ENCODE measurements around the gene ISG15.

Gene ISG15

DNA sequence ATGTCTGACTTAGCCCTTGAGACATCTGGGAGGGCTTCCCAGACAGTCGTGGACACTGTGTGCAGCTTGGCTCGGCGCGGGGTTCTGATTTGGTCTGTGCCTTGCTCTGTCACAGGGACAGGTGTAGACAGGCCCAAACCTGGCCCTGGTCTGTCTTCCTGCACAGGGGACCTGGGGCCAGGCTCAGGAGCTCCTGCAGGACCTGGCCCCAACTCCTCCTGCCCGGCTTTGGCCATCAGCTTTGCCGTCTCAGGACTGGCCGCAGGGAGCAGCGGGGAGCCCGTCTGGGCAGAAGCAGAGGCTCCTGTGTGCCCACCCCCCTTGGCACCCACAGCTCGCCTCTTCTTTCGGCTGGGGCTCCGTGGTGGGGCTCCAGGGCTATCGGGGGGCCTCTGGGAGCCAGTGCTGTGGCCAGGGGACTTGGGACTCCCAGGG, 33.1 kb upstream of the ISG15 start:
- TF ChIP-seq CTCF (IDR thresholded peaks at IDR 0.05; ENCODE audit: poor library complexity, severe bottlenecking), result no peak
- Histone ChIP-seq H3K4me3 (ENCODE audit: severe bottlenecking) (no peak overlapping the region), H3K9me3 (ENCODE audit: severe bottlenecking) (no peaks in the 10 kb centered on the region), H3K4me1 (ENCODE audit: insufficient read depth, poor library complexity, severe bottlenecking) (no peaks in the 10 kb centered on the region), H3K27ac (ENCODE audit: poor library complexity, severe bottlenecking) (no peak overlapping the region), H3K27me3 (ENCODE audit: insufficient read depth, poor library complexity, severe bottlenecking) (peaks cover 5% of the 10 kb centered on the region), H3K36me3 (ENCODE audit: low read depth) (no peaks in the 10 kb centered on the region)
- DNase-seq (ENCODE audit: low spot score), result no peak
- peak; percentile 4; the same call in 2 of the 3 replicates for ATAC-seq (ENCODE audit: low read depth)

GRCh38 chr1:980602-981395, 32.5 kb upstream of the ISG15 start:
- ATAC-seq (ENCODE audit: low read depth) (no peak), DNase-seq (ENCODE audit: low spot score) (no peak)
- H3K9me3 ChIP-seq (ENCODE audit: severe bottlenecking), result no peaks in the 10 kb centered on the region
- no peaks in the 10 kb centered on the region for H3K4me1 ChIP-seq (ENCODE audit: insufficient read depth, poor library complexity, severe bottlenecking)
- no peak overlapping the region for H3K4me3 ChIP-seq (ENCODE audit: severe bottlenecking)
- no peak overlapping the region for H3K27ac ChIP-seq (ENCODE audit: poor library complexity, severe bottlenecking)
- TF ChIP-seq CTCF (IDR thresholded peaks at IDR 0.05; ENCODE audit: poor library complexity, severe bottlenecking), result no peak
- H3K27me3 ChIP-seq (ENCODE audit: insufficient read depth, poor library complexity, severe bottlenecking), result peaks cover 5% of the 10 kb centered on the region
- no peaks in the 10 kb centered on the region for H3K36me3 ChIP-seq (ENCODE audit: low read depth)

DNA sequence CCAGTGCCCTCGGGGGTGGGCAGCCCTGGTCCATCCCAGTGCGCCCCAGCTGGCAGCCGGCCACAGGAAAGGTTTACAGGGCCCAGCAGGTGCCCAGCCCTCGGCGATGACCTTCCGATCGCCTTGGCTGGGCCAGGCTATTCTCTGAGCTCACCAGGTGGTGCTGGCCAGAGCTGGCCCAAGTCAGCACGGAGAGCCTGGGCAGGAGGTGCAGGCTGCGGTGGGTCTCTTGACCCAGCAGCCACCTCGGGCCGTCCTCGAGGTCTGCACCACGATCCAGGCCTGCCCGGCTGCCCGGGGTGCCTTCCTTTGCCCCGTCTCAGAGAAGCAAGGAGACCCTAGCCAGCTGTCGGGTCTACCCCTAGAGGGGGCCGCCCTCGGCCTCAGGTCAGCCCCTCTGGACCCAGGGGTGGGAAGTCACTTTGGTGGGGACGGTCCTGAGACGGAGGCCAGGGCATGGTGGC, 31.8 kb upstream of the ISG15 start:
- DNase-seq (ENCODE audit: low spot score) (no peak), ATAC-seq (ENCODE audit: low read depth) (no peak)
- no peaks in the 10 kb centered on the region for H3K9me3 ChIP-seq (ENCODE audit: severe bottlenecking)
- no peak for TF ChIP-seq CTCF (IDR thresholded peaks at IDR 0.05; ENCODE audit: poor library complexity, severe bottlenecking)
- no peaks in the 10 kb centered on the region for H3K36me3 ChIP-seq (ENCODE audit: low read depth)
- no peaks in the 10 kb centered on the region for H3K4me1 ChIP-seq (ENCODE audit: insufficient read depth, poor library complexity, severe bottlenecking)
- no peak overlapping the region for H3K27ac ChIP-seq (ENCODE audit: poor library complexity, severe bottlenecking)
- H3K4me3 ChIP-seq (ENCODE audit: severe bottlenecking), result no peak overlapping the region
- H3K27me3 ChIP-seq (ENCODE audit: insufficient read depth, poor library complexity, severe bottlenecking), result peaks cover 5% of the 10 kb centered on the region

DNA sequence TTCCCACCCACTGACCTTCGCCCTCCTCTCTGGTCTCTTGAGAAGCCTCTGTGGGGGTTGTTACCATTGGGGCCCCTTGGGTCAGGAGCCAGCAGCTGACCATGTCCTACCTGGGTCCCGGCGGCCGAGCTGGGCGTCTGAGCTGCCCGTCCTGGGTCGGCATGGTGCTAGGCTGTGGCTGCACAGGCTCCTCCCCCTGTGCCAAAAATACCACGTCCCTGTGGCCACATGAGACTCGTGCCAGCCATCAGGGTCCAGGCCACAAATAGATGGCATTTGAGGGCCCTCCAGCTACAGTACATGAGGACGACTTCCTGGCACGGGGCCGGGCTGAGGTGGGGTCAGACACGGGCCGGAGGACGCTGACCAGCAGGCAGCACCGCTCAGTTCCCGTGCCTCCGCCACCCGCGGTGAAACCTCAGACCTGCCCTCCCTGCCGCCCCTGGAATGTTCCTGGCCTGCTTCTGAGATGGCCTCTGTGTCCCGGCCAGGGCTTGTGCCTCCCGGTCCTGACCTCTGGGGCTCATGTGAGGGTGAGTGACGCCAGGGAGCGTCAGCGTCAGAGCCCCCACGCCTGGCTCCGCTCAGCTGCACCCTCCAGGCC, 31.2 kb upstream of the ISG15 start, which contains the start of gene PERM1:
Gene PERM1 (minus strand): TSS at position 139 of the 604 bp plus-strand sequence. CDS start 1,064 bp downstream, outside the sequence.
- TF ChIP-seq CTCF (IDR thresholded peaks at IDR 0.05; ENCODE audit: poor library complexity, severe bottlenecking), result no peak
- H3K9me3 ChIP-seq (ENCODE audit: severe bottlenecking), result no peaks in the 10 kb centered on the region
- no peaks in the 10 kb centered on the region for H3K4me1 ChIP-seq (ENCODE audit: insufficient read depth, poor library complexity, severe bottlenecking)
- peaks cover 5% of the 10 kb centered on the region for H3K27me3 ChIP-seq (ENCODE audit: insufficient read depth, poor library complexity, severe bottlenecking)
- H3K27ac ChIP-seq (ENCODE audit: poor library complexity, severe bottlenecking), result no peak within 1 kb of the TSS
- DNase-seq (ENCODE audit: low spot score) (no peak), ATAC-seq (ENCODE audit: low read depth) (no peak)
- no peaks in the 10 kb centered on the region for H3K36me3 ChIP-seq (ENCODE audit: low read depth)
- no peak within 1 kb of the TSS for H3K4me3 ChIP-seq (ENCODE audit: severe bottlenecking)

All from RWPE2 (cell line).